ENCODE results near the gene IMPG1.

DNA sequence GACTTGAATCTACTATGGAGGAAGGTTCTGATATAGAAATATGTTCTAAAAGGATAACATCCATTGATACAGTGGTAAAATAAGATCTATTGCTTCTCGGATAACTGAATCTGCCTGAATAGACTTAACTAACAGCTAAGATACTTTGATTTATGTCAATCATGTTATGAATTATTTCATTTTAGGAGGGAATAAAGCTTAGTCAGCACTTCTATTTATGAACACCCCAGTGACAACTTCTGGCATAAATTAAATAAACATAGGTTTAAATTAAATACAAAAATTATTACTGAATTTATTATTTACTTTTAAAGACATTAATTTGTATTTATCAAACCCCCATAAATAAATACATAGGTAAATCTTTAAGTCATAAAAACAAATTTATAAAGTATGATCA is 69.3 kb downstream of the IMPG1 start:
- TF ChIP-seq, protein P1, sequence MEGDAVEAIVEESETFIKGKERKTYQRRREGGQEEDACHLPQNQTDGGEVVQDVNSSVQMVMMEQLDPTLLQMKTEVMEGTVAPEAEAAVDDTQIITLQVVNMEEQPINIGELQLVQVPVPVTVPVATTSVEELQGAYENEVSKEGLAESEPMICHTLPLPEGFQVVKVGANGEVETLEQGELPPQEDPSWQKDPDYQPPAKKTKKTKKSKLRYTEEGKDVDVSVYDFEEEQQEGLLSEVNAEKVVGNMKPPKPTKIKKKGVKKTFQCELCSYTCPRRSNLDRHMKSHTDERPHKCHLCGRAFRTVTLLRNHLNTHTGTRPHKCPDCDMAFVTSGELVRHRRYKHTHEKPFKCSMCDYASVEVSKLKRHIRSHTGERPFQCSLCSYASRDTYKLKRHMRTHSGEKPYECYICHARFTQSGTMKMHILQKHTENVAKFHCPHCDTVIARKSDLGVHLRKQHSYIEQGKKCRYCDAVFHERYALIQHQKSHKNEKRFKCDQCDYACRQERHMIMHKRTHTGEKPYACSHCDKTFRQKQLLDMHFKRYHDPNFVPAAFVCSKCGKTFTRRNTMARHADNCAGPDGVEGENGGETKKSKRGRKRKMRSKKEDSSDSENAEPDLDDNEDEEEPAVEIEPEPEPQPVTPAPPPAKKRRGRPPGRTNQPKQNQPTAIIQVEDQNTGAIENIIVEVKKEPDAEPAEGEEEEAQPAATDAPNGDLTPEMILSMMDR (IDR thresholded peaks at IDR 0.05), result no peak
- no peak for TF ChIP-seq POLR2A (IDR thresholded peaks at IDR 0.05)

Measured in body of pancreas (tissue), 4 donors.